GM11168 (cell line): ENCODE measurements around the gene LMCD1.
"Not testable (repeated sequence)": the region's sequence is repeated elsewhere in the genome, so short reads cannot be mapped to it uniquely, and the experiment has no call there.

Experiments used
- in situ Hi-C: fragments of 300-500 bp; cut with MboI; formaldehyde crosslinking; loops from one replicate; pipeline ENCODE4 v1.12.0; 2022; ENCODE audit warnings: low sequenced_read_pairs; ENCODE audit not compliant: unreplicated experiment

Gene LMCD1

GRCh38 chr3:8579096-8579495 lies 77.5 kb downstream of the LMCD1 start:
- in situ Hi-C loops, result no loop called here

DNA sequence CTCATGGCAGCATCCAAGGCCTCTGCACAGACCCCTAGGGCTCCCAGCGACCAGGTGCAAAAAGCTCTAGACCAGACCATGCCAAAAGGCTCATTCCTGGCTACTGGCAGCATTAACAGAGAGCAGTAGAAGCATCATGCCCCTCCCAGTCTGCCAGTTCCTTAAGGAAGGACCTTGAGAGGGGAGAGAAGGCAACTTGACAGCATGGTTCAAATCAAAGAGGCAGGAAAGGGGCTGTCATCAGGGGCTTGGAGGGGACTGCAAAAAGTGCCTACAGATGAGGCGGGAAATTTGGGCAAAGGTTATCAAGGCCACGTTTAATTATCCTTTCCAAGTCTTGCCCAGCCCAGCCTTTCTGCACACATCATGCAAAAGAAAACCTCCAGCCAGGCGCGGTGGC lies 78.3 kb downstream of the LMCD1 start:
- in situ Hi-C loops, result no loop called here

DNA sequence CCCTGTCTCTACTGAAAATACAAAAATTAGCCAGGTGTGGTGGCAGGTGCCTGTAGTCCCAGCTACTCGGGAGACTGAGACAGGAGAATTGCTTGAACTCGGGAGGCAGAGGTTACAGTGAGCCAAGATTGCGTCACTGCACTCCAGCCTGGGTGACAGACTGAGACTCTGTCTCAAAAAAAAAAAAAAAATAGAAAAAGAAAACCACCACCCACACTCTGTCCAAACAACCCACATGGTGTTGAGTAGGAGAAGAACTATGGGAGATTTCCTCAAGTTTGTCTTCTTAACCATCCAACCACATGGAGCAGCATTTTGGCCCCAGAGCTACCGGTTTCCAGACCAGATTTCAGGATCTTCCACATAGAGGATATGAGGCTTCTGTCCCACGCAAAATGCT lies 78.8 kb downstream of the LMCD1 start:
- in situ Hi-C loops, result not testable (repeated sequence)

DNA sequence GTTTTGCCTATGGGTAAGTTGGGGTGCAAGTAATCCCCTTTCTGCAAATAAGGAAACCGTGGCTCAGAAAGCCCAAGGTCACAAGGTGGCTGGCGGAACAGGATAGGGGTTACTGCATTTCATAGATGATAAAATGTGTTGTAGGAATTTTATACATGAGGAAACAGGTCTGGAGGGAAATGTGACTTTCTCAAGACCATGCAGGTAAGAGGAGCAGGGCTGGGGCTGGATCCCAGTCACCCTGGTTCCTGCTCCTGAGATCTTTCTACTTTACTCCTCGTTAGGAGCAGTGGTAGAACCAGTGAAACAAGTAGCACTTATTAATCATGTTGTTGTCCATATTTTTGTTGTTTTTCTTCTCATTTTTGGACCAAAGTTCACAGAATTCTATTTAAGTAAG lies 79.8 kb downstream of the LMCD1 start:
- in situ Hi-C loops, result no loop called here

GRCh38 chr3:8581806-8582445 lies 80.3 kb downstream of the LMCD1 start:
- in situ Hi-C loops, result no loop called here

- in situ Hi-C loops, result no loop called here
Observed at GRCh38 chr3:8584661-8585060, 83.0 kb downstream of the LMCD1 start.

DNA sequence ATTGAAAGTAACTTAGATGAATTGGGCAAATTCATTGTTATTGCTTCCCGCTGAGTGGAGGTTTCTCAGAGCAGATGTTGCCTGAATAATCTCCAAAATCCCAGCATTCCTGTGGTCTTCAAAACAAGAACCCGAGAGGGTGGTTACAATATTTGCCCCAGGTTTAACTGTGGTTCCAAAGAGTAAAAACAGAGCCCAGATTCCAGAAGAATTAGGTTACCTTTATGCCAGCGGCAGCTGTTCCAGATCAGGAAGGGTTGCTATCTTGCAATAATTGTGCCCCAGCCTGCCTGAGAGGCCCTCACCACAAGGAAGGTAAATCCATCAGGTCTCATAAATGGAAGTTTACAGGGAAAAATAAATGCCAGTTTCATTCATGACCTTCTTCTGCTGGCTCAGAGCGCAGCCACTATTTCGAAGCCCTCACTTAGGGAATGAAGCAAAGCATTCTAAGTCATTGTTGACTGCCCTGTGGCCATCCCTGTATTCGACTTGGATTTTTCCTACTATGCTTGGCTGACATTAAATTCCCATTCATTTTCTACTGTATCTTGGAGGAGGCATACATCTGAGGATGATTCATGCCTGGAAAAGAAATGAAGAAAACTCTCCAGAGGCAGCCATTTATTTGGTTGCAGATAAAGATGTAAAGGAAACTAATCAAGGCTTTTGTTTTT lies 88.4 kb downstream of the LMCD1 start:
- in situ Hi-C loops, result no loop called here

- in situ Hi-C loops, result no loop called here
Observed at GRCh38 chr3:8593021-8593827, 91.6 kb downstream of the LMCD1 start.

- in situ Hi-C loops, result no loop called here
Observed at GRCh38 chr3:8595252-8595651, 93.6 kb downstream of the LMCD1 start.

DNA sequence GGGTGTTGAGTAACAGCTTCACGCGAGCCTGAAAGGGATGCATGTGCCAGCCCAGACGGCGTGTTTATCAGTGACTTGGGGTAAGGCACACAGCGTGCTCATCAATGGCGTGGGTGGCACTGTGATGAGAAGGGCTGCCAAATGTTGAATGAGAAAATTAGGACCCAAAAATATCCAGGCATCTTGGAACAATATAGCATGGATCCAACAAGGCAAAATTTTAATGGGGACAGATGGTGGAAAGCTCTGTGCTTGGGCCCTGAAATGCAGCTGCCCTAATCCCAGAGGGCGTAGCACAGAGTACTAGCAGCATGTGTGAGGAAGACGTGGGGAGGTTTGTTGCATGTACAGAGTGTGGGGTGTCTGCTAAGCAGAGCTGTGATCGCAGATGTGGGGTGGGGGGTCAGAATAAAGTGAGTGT lies 94.1 kb downstream of the LMCD1 start:
- in situ Hi-C loops, result no loop called here

- in situ Hi-C loops, result no loop called here
Observed at GRCh38 chr3:8596321-8597218, 94.9 kb downstream of the LMCD1 start.

GRCh38 chr3:8597219-8597853 lies 95.7 kb downstream of the LMCD1 start:
- in situ Hi-C loops, result no loop called here

DNA sequence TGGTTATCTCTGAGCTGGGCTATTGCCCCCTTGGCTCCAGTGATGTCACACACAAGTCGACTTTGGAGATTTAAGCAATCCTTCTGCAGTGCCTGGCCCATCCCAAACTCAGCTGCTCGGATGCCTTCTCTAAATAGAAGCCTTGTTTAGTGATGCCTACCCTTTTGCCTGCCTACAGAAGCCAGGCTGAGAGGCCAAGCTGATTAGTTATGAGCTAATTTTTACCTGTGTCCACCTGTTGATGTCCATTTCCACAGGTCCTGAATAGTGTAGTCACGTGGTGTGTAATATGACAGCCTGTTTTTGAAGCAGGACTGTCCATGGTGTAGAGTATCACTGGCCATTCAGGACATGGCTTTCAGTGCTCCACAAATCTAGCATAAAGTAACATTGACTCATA lies 97.5 kb downstream of the LMCD1 start:
- in situ Hi-C loops, result no loop called here

DNA sequence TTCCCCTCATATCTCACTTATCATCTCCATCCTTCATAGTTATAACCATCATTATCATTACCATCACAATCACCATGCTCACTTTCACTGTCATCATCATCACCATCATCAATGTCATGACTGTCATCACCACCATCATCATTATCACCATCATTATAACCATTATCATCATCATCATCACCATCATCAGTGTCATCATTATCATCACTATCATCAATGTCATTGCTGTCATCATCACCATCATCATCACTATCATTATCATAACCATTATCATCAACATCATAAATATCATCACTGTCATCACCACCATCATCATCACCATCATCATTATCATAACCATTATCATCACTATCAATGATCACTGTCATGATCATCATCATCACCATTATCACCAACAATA lies 98.8 kb downstream of the LMCD1 start:
- in situ Hi-C loops, result no loop called here

DNA sequence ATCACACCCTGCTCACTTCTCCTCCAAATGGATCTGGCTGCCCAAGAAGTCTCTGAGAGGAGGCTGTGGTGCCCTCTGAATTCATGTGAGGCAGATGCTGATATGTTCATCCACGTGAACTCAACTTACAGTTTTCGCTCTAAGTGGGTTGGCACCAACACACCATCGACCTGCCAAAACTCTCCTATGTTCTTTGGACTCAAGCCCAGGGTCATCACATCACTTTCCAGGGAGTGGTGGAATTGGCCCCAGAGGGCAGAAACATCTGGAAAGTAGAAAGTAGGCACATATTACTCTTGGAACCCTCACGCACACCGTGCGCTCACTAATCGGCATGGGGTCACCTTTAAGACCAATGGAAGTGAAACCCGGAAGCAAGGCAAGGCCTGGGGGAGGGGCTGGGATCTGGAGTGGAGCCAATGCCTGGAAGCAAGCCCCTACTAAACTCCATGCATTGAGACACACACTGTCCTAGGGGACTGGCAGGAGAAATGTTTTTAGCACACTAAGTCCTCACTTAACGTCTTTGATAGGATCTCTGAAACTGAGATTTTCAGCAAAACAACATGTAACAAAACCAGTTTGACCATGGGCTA lies 101.6 kb downstream of the LMCD1 start:
- in situ Hi-C loops, result no loop called here

GRCh38 chr3:8604006-8604405 lies 102.4 kb downstream of the LMCD1 start:
- in situ Hi-C loops, result no loop called here

- in situ Hi-C loops, result no loop called here
Observed at GRCh38 chr3:8604988-8605387, 103.4 kb downstream of the LMCD1 start.

GRCh38 chr3:8606701-8607231 lies 105.1 kb downstream of the LMCD1 start:
- in situ Hi-C loops, result no loop called here
